Motor neuron (in vitro differentiated cells): ENCODE results near the gene PNPLA7. TPM values are rescaled to one million over a fixed set of nuclear protein-coding genes. Genes with fewer than 3 reads are reported as not detected.
"Not testable (repeated sequence)": the region's sequence is repeated elsewhere in the genome, so short reads cannot be mapped to it uniquely, and the experiment has no call there.

Experiments
- ATAC-seq, 8 experiments: fragments of 200-7000 bp; cut with Tn5 transposase; replicated peaks in 6 of 8; 2 replicates each; pipeline ENCODE4 v1.8.0; 2021; ENCODE audit warnings: mild to moderate bottlenecking in 8 of 8, moderate library complexity in 8 of 8
- H3K27ac ChIP-seq, 2 donors: fragments of 250-450 bp; sonication (Bioruptor Pico); 2 replicates each; pipeline ENCODE4 v1.9.0; 2021; ENCODE audit warnings: antibody characterized with exemption in 2 of 2, mild to moderate bottlenecking in 2 of 2, moderate library complexity in 1 of 2
- H3K4me1 ChIP-seq, 2 donors: fragments of 250-450 bp; sonication (Bioruptor Pico); replicated peaks in 1 of 2; 2 replicates each; pipeline ENCODE4 v1.6.1; 2021; ENCODE audit warnings: antibody characterized with exemption in 2 of 2, mild to moderate bottlenecking in 2 of 2, moderate library complexity in 1 of 2
- H3K4me3 ChIP-seq, 5 donors: fragments of 250-450 bp; sonication (Bioruptor Pico); 2 replicates each; pipeline ENCODE4 v1.9.0; 2021; ENCODE audit warnings: antibody characterized with exemption in 5 of 5, mild to moderate bottlenecking in 5 of 5, moderate library complexity in 4 of 5
- WGBS, 10 experiments: fragments of 450-650 bp; shearing (Covaris generic); methylation state at CpG; one replicate each; pipeline ENCODE4 v1.0.0; 2022; 5-methylcytosine and 5-hydroxymethylcytosine counted together
- in situ Hi-C, 9 experiments: fragments of 400-800 bp; cut with MboI; loops; one replicate each; pipeline ENCODE4 v1.15.0; 2021; ENCODE audit warnings: low sequenced_read_pairs in 9 of 9, low pct_unique_long_range_greater_than_20kb in 2 of 9; ENCODE audit not compliant: unreplicated experiment in 9 of 9
- total RNA-seq, 8 experiments: library from RNA; unstranded; fragments of 300-600 nt; gene quantifications; 2 replicates each; pipeline versions ENCODE4 v1.2.3 to v1.2.4, GENCODE V29; 2022

PNPLA7 gene
- total RNA-seq, 8 experiments from 2014 or later = 0.16 to 3.3 (median 1.5) TPM

DNA sequence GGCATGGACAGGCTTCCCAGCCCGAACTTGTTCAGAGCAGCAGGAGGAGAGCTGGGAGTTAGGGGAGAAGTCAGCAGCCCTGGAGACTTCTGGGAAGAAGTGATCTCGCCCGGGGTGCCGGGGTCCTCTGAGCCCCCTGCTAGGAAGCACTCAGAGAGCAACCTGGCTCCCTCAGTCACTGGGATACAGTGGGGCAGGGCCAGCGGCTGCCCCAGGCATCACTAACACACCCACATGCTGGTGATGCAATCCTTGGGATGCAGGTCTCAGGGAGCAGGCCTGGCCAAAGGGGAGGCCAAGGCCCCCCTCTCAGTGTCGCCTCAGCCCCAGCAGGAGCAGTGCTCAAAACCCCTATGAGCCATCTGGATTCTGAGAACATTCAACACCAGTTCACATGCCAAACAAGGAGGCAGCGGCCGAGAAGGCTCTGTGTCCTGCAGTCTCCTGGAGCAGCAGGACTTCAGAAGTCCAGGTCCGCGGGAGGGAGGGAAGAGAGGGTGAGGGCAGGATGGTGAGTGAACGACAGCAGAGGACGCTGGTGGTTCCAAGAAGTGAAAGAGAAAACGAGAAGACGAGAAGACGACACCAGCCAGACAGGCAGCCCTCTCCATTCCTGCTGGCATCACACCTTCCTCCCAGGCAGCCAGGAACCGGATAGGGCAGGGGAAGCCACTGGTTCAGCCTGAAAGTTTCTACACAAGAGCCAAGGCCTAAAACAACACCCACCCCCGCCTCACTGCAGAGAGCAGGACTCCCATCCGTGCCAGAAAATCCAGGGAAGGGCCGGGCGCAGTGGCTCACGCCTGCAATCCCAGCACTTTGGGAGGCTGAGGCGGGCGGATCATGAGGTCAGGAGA lies 2.3 kb downstream of the PNPLA7 start:
- in situ Hi-C loops = loop anchor here in 1 of 9 experiments (25.0 kb wide), 1 partner anchor 236 kb away; the partner anchor contains the start of gene NRARP
- ATAC-seq = peak in 1 of 8 experiments; percentile 1
- Histone ChIP-seq H3K4me3 (no peak overlapping the region), H3K27ac (no peak overlapping the region), H3K4me1 (peaks cover 4 to 5% of the 10 kb centered on the region in 2 donors)
- 14 to 80% (median 64%) methylated on average over 1 to 8 of the region's 23 CpGs; no CpG with 5 or more reads in 3 of the 10 experiments for WGBS, 10 experiments

DNA sequence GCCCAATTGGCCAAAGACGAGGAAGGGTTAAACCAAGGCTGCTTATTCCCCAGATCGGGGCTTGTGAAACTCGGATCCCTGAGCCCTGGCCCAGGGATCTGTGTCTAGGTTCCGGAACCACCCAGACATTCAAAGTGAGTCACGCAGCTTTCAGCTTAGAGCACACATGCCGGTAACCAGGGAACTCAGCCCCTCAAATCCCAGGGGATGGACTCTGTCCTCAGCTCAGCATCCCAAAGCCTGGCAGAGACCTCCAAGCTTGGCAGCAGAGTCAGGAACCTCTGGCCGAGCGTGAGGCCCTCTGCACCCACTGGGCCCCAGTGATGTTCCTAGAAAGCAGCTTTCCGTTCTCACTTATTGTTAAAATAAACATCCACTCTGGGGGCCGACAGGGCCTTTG lies 5.1 kb downstream of the PNPLA7 start:
- 20 to 100% (median 68%) methylated on average over 1 to 8 of the region's 10 CpGs; no CpG with 5 or more reads in 4 of the 10 experiments for WGBS, 10 experiments
- peak in 2 of 8 experiments; percentile 54 to 67 for ATAC-seq
- Histone ChIP-seq H3K4me3 (no peak overlapping the region), H3K27ac (no peak overlapping the region), H3K4me1 (peaks cover 0 to 8% of the 10 kb centered on the region in 2 donors)
- in situ Hi-C loops = loop anchor here in 1 of 9 experiments (25.0 kb wide), 1 partner anchor 233 kb away; the partner anchor contains the start of gene NRARP

DNA sequence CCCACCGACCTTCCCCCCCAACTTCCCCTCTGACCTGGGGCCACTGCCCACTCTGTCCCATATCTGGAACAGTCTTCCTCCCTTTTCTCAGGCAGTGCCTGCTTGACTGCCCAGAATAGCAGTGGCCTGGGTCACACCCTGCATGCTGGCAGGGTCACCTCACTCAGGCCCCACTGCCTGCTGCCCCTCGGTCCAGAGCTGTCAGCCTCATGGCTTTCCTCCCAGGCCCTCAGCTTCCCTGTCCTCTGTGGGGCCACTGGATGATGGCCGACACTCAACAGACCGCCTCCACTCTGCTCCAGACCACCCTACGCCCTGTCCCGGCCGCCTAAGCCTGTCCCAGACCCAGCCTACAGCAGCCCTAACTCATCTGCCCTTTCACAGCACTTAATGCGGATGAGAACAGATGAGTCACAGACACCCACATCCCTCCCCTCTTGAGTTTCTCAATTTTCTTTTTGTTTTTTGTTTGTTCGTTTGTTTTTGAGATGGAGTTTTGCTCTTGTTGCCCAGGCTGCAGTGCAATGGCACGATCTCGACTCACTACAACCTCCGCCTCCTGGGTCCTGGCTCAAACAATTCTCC lies 5.9 kb downstream of the PNPLA7 start:
- Histone ChIP-seq H3K4me1 (peaks cover 0 to 3% of the 10 kb centered on the region in 2 donors), H3K27ac (no peak overlapping the region), H3K4me3 (no peak overlapping the region)
- 16 to 100% (median 64%) methylated on average over 1 to 10 of the region's 12 CpGs; no CpG with 5 or more reads in 4 of the 10 experiments for WGBS, 10 experiments
- in situ Hi-C loops = loop anchor here in 1 of 9 experiments (25.0 kb wide), 1 partner anchor 232 kb away; the partner anchor contains the start of gene NRARP
- peak in 4 of 8 experiments; percentile 3 to 81 (median 41) for ATAC-seq

DNA sequence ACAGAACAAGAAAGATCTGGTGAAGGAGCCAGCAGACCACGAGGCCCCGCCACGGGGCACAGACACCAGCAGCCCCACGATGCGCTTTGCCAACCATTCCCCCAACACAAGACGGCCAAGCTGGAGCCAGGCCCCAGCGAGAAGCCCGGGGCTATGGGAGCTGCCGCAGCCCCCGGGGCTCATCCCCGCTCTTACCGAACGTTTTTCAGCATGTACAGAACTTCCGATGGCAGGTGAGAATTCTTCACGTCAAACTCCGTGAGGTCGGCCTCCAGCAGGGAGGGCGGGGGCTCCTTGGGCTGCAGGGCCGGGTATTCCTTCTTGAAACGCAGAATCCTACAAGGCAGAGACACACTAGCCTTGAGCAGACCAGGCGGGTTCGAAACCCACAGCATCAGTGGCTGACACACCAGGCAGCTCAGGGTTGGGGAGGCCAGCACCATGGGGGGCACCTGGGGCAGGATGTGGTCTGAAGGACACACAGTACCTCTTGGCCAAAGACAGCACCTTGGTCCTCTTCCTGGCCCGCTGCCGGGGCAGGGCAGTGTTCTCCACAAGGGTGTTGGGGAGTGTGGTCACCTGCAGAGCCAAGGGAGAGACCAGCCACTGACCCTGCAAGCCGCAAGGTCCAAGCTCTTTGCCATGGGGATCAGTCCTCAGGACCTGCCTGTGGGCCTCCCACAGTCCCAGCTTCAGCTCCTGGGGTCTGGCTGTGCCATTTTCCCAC lies 6.8 kb downstream of the PNPLA7 start:
- in situ Hi-C loops = loop anchor here in 1 of 9 experiments (25.0 kb wide), 1 partner anchor 231 kb away; the partner anchor contains the start of gene NRARP
- no peak overlapping the region for H3K4me3 ChIP-seq
- ATAC-seq = peak in 1 of 8 experiments; percentile 7
- no peak overlapping the region for H3K27ac ChIP-seq
- peaks cover 0 to 3% of the 10 kb centered on the region in 2 donors for H3K4me1 ChIP-seq
- WGBS, 10 experiments = 88 to 100% (median 94%) methylated on average over 1 to 18 of the region's 25 CpGs; no CpG with 5 or more reads in 5 of the 10 experiments

DNA sequence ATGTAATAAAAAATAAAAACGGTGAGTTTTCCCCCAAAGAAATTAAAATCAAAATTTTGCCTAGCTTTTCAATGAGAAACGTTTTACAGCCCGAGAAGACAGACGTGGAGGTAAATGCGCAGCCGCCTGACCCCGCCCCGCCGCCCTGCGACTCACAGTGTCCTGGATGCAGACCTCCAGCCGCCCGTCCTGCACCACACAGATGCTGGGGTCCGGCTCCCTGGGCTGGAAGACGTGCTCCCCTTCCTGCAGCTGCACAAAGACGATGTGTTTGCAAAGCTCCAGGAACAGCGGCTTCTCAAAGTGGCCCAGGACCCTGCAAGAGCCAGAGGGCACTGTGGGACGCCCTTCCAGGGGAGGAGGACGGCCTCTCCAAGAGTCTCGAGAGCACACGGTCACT lies 7.7 kb downstream of the PNPLA7 start:
- in situ Hi-C loops = loop anchor here in 1 of 9 experiments (25.0 kb wide), 1 partner anchor 230 kb away; the partner anchor contains the start of gene NRARP
- no peak overlapping the region for H3K27ac ChIP-seq
- WGBS, 10 experiments = 40 to 93% (median 75%) methylated on average over 1 to 9 of the region's 20 CpGs; no CpG with 5 or more reads in 2 of the 10 experiments
- ATAC-seq = no peak
- H3K4me1 ChIP-seq = peaks cover 0 to 3% of the 10 kb centered on the region in 2 donors
- no peak overlapping the region for H3K4me3 ChIP-seq

DNA sequence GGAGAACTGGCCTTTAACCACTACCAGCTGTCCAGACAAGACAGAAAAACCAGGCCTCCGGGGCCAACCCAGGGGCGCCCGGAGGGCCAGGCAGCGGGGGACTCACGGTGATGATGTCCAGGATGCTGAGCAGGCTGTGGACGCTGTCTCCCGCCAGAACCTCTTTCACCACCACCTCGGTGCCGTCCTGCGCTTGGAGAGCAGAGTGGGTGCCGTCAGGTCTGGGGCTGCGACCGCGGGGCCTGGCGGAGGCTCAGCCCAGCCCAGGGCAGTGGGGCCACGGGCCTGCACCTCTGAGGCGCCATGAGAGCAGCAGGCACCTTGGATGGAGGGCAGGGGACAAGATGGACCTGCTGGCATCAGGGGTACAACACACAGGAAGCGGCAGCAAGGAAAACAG lies 9.7 kb downstream of the PNPLA7 start:
- no peak overlapping the region for H3K4me3 ChIP-seq
- ATAC-seq = peak in 2 of 8 experiments; percentile 11 to 17
- H3K4me1 ChIP-seq = peaks cover 0 to 3% of the 10 kb centered on the region in 2 donors
- 86 to 100% (median 90%) methylated on average over 1 to 3 of the region's 18 CpGs; no CpG with 5 or more reads in 5 of the 10 experiments for WGBS, 10 experiments
- no peak overlapping the region for H3K27ac ChIP-seq
- in situ Hi-C loops = loop anchor here in 1 of 9 experiments (25.0 kb wide), 1 partner anchor 228 kb away; the partner anchor contains the start of gene NRARP

DNA sequence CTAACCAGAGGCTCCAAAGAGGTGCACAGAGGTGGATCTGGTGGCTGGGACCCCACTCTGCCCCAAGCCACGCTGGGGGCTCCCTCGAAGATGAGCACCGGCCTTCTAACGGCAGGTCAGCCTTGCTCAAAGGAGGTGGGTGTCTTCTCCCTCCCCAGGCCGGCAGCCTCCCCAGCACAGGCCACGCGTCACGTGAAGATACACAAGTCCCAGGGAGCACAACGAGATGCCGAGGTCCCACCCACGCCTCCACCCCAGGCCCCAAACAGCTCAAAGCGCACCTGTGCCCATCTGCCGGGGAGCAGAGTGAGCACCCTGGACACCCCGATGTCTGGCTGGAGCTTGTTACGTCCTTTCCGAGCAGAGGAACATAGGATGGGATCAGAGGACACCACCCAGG lies 12.1 kb downstream of the PNPLA7 start:
- H3K4me3 ChIP-seq = no peak overlapping the region
- in situ Hi-C loops = loop anchor here in 1 of 9 experiments (25.0 kb wide), 1 partner anchor 226 kb away; the partner anchor contains the start of gene NRARP
- whole genome bisulfite sequencing, 10 experiments = 80 to 87% (median 80%) methylated on average over 1 to 3 of the region's 16 CpGs; no CpG with 5 or more reads in 7 of the 10 experiments
- H3K27ac ChIP-seq = no peak overlapping the region
- peaks cover 4 to 9% of the 10 kb centered on the region in 2 donors for H3K4me1 ChIP-seq
- no peak for ATAC-seq

DNA sequence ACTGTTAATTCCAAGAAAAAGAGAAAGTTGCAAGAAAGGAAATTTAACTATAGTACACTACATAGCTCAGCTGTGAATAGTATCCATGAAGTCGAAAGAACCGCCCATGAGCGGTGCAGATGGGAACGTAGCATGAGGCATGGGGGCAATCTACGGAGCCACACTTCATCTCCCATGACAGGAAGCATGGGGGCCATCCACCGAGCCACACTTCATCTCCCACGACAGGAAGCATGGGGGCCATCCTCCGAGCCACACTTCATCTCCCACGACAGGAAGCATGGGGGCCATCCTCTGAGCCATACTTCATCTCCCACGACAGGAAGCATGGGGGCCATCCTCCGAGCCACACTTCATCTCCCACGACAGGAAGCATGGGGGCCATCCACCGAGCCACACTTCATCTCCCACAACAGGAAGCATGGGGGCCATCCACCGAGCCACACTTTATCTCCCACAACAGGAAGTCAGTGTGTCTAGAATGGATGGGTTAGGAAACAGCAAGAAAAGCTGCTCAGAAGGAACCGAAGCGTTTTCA lies 13.5 kb downstream of the PNPLA7 start:
- ATAC-seq = not testable (repeated sequence)
- in situ Hi-C loops = loop anchor here in 1 of 9 experiments (25.0 kb wide), 1 partner anchor 224 kb away; the partner anchor contains the start of gene NRARP
- WGBS, 10 experiments = 40 to 100% (median 91%) methylated on average over 1 to 12 of the region's 16 CpGs; no CpG with 5 or more reads in 2 of the 10 experiments

DNA sequence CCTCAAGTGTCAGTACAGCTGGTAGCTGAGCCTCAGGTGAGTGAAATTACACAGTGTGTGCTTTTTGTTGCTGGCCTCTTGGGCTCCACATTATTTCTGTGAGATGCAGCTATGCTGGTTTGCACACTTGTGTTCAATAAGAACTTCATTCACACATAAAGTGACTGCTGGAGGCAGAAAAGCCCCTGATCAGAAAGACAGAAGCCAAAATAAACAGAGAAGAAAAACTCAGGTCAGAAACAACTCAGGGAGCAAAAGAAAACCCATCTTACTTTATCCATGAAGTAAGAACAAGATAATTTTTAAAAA lies 15.1 kb downstream of the PNPLA7 start:
- H3K4me1 ChIP-seq = peaks cover 4 to 6% of the 10 kb centered on the region in 2 donors
- no peak overlapping the region for H3K4me3 ChIP-seq
- no peak for ATAC-seq
- in situ Hi-C loops = loop anchor here in 1 of 9 experiments (25.0 kb wide), 1 partner anchor 223 kb away; the partner anchor contains the start of gene NRARP
- H3K27ac ChIP-seq = no peak overlapping the region

More for the DNA sequence above, 13.5 kb downstream of the PNPLA7 start:
- H3K4me3 ChIP-seq, H3K27ac ChIP-seq, H3K4me1 ChIP-seq: not testable (repeated sequence)

DNA sequence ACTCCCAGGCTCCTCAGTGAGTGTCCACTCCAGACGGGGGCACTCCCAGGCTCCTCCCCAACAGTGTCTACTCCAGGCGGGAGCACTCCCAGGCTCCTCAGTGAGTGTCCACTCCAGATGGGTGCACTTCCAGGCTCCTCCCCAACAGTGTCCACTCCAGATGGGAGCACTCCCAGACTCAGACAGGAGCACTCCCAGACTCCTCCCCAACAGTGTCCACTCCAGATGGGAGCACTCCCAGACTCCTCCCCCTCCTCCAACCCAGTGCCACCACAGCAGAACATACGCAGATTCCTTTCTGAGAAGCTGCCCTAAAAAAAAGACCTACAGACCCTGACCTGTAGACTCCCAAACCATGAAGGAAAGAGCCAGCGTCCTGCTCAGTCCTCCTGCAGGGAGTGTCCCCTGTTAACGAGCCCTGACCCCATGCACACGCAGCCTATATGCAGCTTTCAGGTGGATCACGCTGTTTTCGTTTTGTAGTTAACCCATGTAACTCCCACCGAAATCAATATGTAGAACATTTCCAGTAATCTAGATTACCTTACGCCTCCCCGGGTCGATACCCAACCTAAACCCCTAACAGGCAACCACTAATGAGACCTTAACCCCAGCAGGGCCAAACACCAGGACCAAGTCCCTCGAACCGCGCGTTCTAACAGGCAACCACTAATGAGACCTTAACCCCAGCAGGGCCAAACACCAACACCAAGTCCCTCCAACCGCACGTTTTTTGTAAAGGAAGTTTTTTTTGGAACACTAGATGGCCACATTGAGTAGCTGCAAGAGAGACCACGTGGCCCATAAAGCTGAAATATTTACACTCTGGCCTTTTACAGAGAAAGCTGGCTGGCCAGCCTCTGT lies 15.7 kb downstream of the PNPLA7 start:
- peak; percentile 70 to 98 (median 87) for ATAC-seq
- in situ Hi-C loops = loop anchor here in 1 of 9 experiments (25.0 kb wide), 1 partner anchor 222 kb away; the partner anchor contains the start of gene NRARP
- 14 to 90% (median 55%) methylated on average over 4 to 17 of the region's 19 CpGs; no CpG with 5 or more reads in 1 of the 10 experiments for WGBS, 10 experiments
- Histone ChIP-seq H3K27ac (no peak overlapping the region), H3K4me1 (peaks cover 4 to 6% of the 10 kb centered on the region in 2 donors), H3K4me3 (no peak overlapping the region)

DNA sequence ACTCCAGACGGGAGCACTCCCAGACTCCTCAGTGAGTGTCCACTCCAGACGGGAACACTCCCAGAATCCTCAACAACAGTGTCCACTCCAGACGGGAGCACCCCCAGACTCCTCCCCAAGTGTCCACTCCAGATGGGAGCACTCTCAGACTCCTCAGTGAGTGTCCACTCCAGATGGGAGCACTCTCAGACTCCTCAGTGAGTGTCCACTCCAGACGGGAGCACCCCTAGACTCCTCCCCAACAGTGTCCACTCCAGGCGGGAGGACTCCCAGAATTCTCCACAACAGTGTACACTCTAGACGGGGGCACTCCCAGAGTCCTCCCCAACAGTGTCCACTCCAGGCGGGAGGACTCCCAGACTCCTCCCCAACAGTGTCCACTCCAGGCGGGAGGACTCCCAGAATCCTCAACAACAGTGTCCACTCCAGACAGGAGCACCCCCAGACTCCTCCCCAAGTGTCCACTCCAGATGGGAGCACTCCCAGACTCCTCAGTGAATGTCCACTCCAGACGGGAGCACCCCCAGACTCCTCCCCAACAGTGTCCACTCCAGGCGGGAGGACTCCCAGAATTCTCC lies 17.2 kb downstream of the PNPLA7 start:
- 75 to 100% (median 92%) methylated on average over 1 to 4 of the region's 10 CpGs; no CpG with 5 or more reads in 5 of the 10 experiments for WGBS, 10 experiments
- not testable (repeated sequence) for ATAC-seq, H3K4me1 ChIP-seq, H3K4me3 ChIP-seq, H3K27ac ChIP-seq
- in situ Hi-C loops = loop anchor here in 1 of 9 experiments (25.0 kb wide), 1 partner anchor 221 kb away; the partner anchor contains the start of gene NRARP
